Lung (tissue), 12 donors: ENCODE data around the gene FRMD3. TPM values are rescaled to one million over a fixed set of nuclear protein-coding genes. Genes with fewer than 3 reads are reported as not detected.

Experiments used
- ATAC-seq: fragments of 200-7000 bp; cut with Tn5 transposase; one replicate; pipeline ENCODE4 v1.9.1; 2020; ENCODE audit warnings: moderate number of reproducible peaks; ENCODE audit not compliant: insufficient read depth, low FRiP score
- DNase-seq, 3 donors: peaks; one replicate each; pipeline ENCODE4 v3.0.0-alpha.2; 2013 to 2017
- H3K27ac ChIP-seq, 2 donors: one replicate each; pipeline ENCODE4 v1.5.1; 2013; ENCODE audit warnings: mild to moderate bottlenecking in 2 of 2, moderate library complexity in 2 of 2, control low read depth in 1 of 2, inconsistent platforms in 1 of 2, low read depth in 1 of 2, low read length in 1 of 2
- H3K27me3 ChIP-seq, 3 donors: one replicate each; pipeline ENCODE4 v1.5.1; 2013; ENCODE audit warnings: low read length in 2 of 3; ENCODE audit not compliant: control insufficient read depth in 3 of 3, insufficient read depth in 3 of 3
- H3K36me3 ChIP-seq, 4 donors: one replicate each; pipeline ENCODE4 v1.5.1; 2013; ENCODE audit warnings: low read length in 4 of 4, mild to moderate bottlenecking in 1 of 4, moderate library complexity in 1 of 4; ENCODE audit not compliant: control insufficient read depth in 4 of 4, insufficient read depth in 4 of 4
- H3K4me1 ChIP-seq, 5 donors: one replicate each; pipeline ENCODE4 v1.5.1; 2013; ENCODE audit warnings: low read length in 5 of 5, mild to moderate bottlenecking in 2 of 5, moderate library complexity in 1 of 5; ENCODE audit not compliant: control insufficient read depth in 5 of 5, insufficient read depth in 5 of 5
- H3K4me3 ChIP-seq: one replicate; pipeline ENCODE4 v1.5.1; 2013; ENCODE audit warnings: mild to moderate bottlenecking, control low read depth, moderate library complexity
- H3K9ac ChIP-seq, 2 donors: one replicate each; pipeline ENCODE4 v1.5.1; 2013; ENCODE audit warnings: low read length in 2 of 2, control low read depth in 1 of 2; ENCODE audit not compliant: insufficient read depth in 1 of 2
- H3K9me3 ChIP-seq, 4 donors: one replicate each; pipeline ENCODE4 v1.5.1; 2013; ENCODE audit warnings: low read length in 3 of 4, mild to moderate bottlenecking in 1 of 4, moderate library complexity in 1 of 4; ENCODE audit not compliant: control insufficient read depth in 4 of 4, insufficient read depth in 3 of 4
- WGBS, 2 donors: extraction: QIAGEN DNeasy Blood & Tissue Kit; methylation state at CpG; one replicate each; pipeline ENCODE4 v1.1.7; 2013; 5-methylcytosine and 5-hydroxymethylcytosine counted together
- polyA plus RNA-seq, 2 donors: library from polyadenylated mRNA; stranded (reverse); fragments of 200-250 nt; gene quantifications; one replicate each; pipeline ENCODE4 v1.2.1, GENCODE V29; 2013
- total RNA-seq, 2 donors: library from RNA; depleted of rRNA in 1 of 2; stranded (reverse); fragments of >200 nt in 1 of 2; gene quantifications; one replicate each; pipeline ENCODE4 v1.2.1, GENCODE V29; 2014 to 2021
- TF ChIP-seq, protein P1 (sequence below): IDR thresholded peaks from 2 replicates; pipeline ENCODE4 v1.5.1; 2012; ENCODE audit warnings: mild to moderate bottlenecking; ENCODE audit errors: control extremely low read depth, extremely low read depth
- donor health status: control.
- donor health status: control.
- donor health status: Bipolar disorder and iron deficiency.
- donor health status: healthy.
- donor health status: DM: yes; HTN: yes; CAD: no.

FRMD3 gene
- total and polyA plus RNA-seq, 4 donors, result 0.75 to 3.2 (median 1.6) TPM

- Histone ChIP-seq H3K27me3 (no peaks in the 10 kb centered on the region), H3K9me3 (no peaks in the 10 kb centered on the region), H3K4me3 (no peak overlapping the region), H3K9ac (no peak overlapping the region), H3K36me3 (no peaks in the 10 kb centered on the region), H3K4me1 (peaks cover 0 to 11% (median 0%) of the 10 kb centered on the region in 5 donors), H3K27ac (no peak overlapping the region)
- DNase-seq (no peak), ATAC-seq (no peak)
- TF ChIP-seq, protein P1, sequence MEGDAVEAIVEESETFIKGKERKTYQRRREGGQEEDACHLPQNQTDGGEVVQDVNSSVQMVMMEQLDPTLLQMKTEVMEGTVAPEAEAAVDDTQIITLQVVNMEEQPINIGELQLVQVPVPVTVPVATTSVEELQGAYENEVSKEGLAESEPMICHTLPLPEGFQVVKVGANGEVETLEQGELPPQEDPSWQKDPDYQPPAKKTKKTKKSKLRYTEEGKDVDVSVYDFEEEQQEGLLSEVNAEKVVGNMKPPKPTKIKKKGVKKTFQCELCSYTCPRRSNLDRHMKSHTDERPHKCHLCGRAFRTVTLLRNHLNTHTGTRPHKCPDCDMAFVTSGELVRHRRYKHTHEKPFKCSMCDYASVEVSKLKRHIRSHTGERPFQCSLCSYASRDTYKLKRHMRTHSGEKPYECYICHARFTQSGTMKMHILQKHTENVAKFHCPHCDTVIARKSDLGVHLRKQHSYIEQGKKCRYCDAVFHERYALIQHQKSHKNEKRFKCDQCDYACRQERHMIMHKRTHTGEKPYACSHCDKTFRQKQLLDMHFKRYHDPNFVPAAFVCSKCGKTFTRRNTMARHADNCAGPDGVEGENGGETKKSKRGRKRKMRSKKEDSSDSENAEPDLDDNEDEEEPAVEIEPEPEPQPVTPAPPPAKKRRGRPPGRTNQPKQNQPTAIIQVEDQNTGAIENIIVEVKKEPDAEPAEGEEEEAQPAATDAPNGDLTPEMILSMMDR, result no peak
- 83 to 96% methylated on average over 8 of the region's 8 CpGs for WGBS, 2 donors
These were observed 90.8 kb downstream of the FRMD3 start for GRCh38 chr9:83447351-83447750.

DNA sequence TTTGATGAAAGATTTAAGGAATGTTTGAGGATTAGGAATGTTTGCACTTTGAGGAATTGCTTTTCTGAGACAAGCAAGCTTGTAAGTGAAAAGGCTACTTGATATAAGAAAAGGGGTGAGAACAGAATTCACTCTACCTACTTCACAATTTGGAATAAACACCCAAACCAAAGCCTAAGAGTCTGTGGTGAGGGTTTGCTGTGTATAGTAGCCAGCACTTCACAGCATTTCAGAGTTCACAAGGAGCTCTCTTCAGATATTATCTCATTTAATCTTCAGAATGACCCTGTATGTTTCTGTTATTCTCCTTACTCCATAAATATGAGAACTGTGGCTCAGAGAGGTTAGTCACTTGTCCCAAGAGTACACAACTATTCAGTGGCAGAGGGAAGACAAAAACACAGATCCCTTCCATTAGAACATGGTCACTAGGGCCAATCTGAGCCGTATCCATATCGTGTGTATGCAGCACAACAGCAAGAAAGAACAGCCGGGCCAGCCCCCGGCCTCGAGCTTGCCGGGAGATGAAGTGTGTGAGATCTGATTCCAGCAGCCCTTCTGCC, 92.4 kb downstream of the FRMD3 start:
- DNase-seq, result no peak
- TF ChIP-seq, protein P1, result no peak
- ATAC-seq, result no peak
- no peak overlapping the region for H3K27ac ChIP-seq
- H3K27me3 ChIP-seq, result no peaks in the 10 kb centered on the region
- WGBS, 2 donors, result 79 to 82% methylated on average over 6 of the region's 6 CpGs
- H3K9ac ChIP-seq, result no peak overlapping the region
- no peaks in the 10 kb centered on the region for H3K36me3 ChIP-seq
- no peak overlapping the region for H3K4me3 ChIP-seq
- peaks cover 0 to 11% (median 0%) of the 10 kb centered on the region in 5 donors for H3K4me1 ChIP-seq
- no peaks in the 10 kb centered on the region for H3K9me3 ChIP-seq

DNA sequence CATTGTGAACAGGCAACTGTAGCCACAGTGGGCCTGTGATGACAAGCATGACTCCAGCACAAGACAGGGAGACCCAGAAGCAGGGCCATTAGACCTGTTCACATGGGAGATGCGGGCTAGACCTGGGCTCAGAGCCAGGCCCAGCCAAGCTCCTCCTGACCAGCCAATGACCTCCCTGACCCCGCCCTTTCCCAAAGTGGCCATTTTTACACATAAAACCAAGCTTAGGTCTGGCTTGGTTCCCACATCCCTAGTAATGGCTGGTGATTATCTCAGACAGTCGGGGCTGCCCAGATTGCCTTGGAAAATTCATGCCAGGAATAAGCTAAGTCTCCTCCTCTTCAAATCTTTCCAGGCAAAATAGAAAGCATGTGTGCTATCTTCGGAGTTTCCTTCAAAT, 94.1 kb downstream of the FRMD3 start:
- Histone ChIP-seq H3K4me3 (no peak overlapping the region), H3K27ac (no peak overlapping the region), H3K36me3 (no peaks in the 10 kb centered on the region), H3K4me1 (peaks cover 0 to 5% (median 0%) of the 10 kb centered on the region in 5 donors), H3K9ac (no peak overlapping the region), H3K27me3 (no peaks in the 10 kb centered on the region), H3K9me3 (no peaks in the 10 kb centered on the region)
- TF ChIP-seq, protein P1, result no peak
- ATAC-seq (no peak), DNase-seq (no peak)
- 72 to 85% methylated on average over 4 of the region's 4 CpGs for WGBS, 2 donors

- peaks cover 0 to 5% (median 0%) of the 10 kb centered on the region in 5 donors for H3K4me1 ChIP-seq
- no peak overlapping the region for H3K27ac ChIP-seq
- H3K27me3 ChIP-seq, result no peaks in the 10 kb centered on the region
- no peak overlapping the region for H3K4me3 ChIP-seq
- no peak for ATAC-seq
- no peak for DNase-seq
- no peaks in the 10 kb centered on the region for H3K36me3 ChIP-seq
- H3K9me3 ChIP-seq, result no peaks in the 10 kb centered on the region
- TF ChIP-seq, protein P1, result no peak
- 44 to 84% methylated on average over 3 of the region's 3 CpGs for WGBS, 2 donors
- no peak overlapping the region for H3K9ac ChIP-seq
These were observed 96.8 kb downstream of the FRMD3 start for GRCh38 chr9:83441390-83441789.
